ENCODE results near the gene SCUBE1. TPM values are rescaled to one million over a fixed set of nuclear protein-coding genes. Genes with fewer than 3 reads are reported as not detected.

SCUBE1 gene
- total RNA-seq, 1 experiment from 2014 or later = not detected

- CTCF ChIA-PET = no interaction called here
- Histone ChIP-seq H3K9me3 (ENCODE audit: control insufficient read depth, insufficient read depth, low read depth, low read length) (no peaks in the 10 kb centered on the region), H3K36me3 (ENCODE audit: control insufficient read depth, insufficient read depth, low read length) (no peaks in the 10 kb centered on the region), H3K27ac (ENCODE audit: low read length) (no peak overlapping the region), H3K4me1 (ENCODE audit: control insufficient read depth, insufficient read depth, low read length) (no peaks in the 10 kb centered on the region), H3K27me3 (ENCODE audit: control insufficient read depth, insufficient read depth, low read length) (no peaks in the 10 kb centered on the region), H3K4me3 (ENCODE audit: low read depth in 2 of 2, low read length in 2 of 2) (no peak overlapping the region)
- in situ Hi-C loops (cut with HindIII; ENCODE audit: low pct_unique_long_range_greater_than_20kb, low sequenced_read_pairs) (no loop called here), intact Hi-C loops (cut with micrococcal nuclease; ENCODE audit: unreplicated experiment) (no loop called here)
- no TSS peak for BruUV-seq (replicated peaks)
- TF ChIP-seq TCF7L2 (IDR thresholded peaks at IDR 0.05; ENCODE audit: low read depth, low read length) = no peak
- ATAC-seq = no peak
- POLR2A ChIA-PET = no interaction called here
- no peak for DNase-seq (ENCODE audit: low read depth, low spot score)
Measured at GRCh38 chr22:43166132-43166930, 176.8 kb downstream of the SCUBE1 start.

GRCh38 chr22:43164636-43165035, 178.5 kb downstream of the SCUBE1 start:
- in situ Hi-C loops (cut with HindIII; ENCODE audit: low pct_unique_long_range_greater_than_20kb, low sequenced_read_pairs) = no loop called here
- Histone ChIP-seq H3K27me3 (ENCODE audit: control insufficient read depth, insufficient read depth, low read length) (no peaks in the 10 kb centered on the region), H3K9me3 (ENCODE audit: control insufficient read depth, insufficient read depth, low read depth, low read length) (no peaks in the 10 kb centered on the region), H3K4me1 (ENCODE audit: control insufficient read depth, insufficient read depth, low read length) (no peaks in the 10 kb centered on the region), H3K27ac (ENCODE audit: low read length) (no peak overlapping the region), H3K36me3 (ENCODE audit: control insufficient read depth, insufficient read depth, low read length) (no peaks in the 10 kb centered on the region), H3K4me3 (ENCODE audit: low read depth in 2 of 2, low read length in 2 of 2) (no peak overlapping the region)
- intact Hi-C loops (cut with micrococcal nuclease; ENCODE audit: unreplicated experiment) = no loop called here
- DNase-seq (ENCODE audit: low read depth, low spot score) (no peak), ATAC-seq (no peak)
- TF ChIP-seq TCF7L2 (IDR thresholded peaks at IDR 0.05; ENCODE audit: low read depth, low read length) (no peak), SIN3A (IDR thresholded peaks at IDR 0.05; ENCODE audit: borderline replicate concordance, insufficient read depth, low read depth, low read length) (no peak), CTCF (IDR thresholded peaks at IDR 0.05) (no peak)
- ChIA-PET CTCF (interaction anchor here (0.6 kb wide), 1 partner anchor 39 kb away, joined by 6 read pairs; no protein-coding TSS in a partner anchor), POLR2A (no interaction called here)
- BruUV-seq (replicated peaks) = no TSS peak

- H3K9me3 ChIP-seq (ENCODE audit: control insufficient read depth, insufficient read depth, low read depth, low read length) = no peaks in the 10 kb centered on the region
- ATAC-seq (no peak), DNase-seq (ENCODE audit: low read depth, low spot score) (no peak)
- no peak overlapping the region for H3K4me3 ChIP-seq (ENCODE audit: low read depth in 2 of 2, low read length in 2 of 2)
- BruUV-seq (replicated peaks) = no TSS peak
- intact Hi-C loops (cut with micrococcal nuclease; ENCODE audit: unreplicated experiment) (no loop called here), in situ Hi-C loops (cut with HindIII; ENCODE audit: low pct_unique_long_range_greater_than_20kb, low sequenced_read_pairs) (no loop called here)
- no peaks in the 10 kb centered on the region for H3K36me3 ChIP-seq (ENCODE audit: control insufficient read depth, insufficient read depth, low read length)
- ChIA-PET POLR2A (no interaction called here), CTCF (interaction anchor here (0.6 kb wide), 1 partner anchor 786 kb away, joined by 3 read pairs; no protein-coding TSS in a partner anchor)
- TF ChIP-seq TCF7L2 (IDR thresholded peaks at IDR 0.05; ENCODE audit: low read depth, low read length) (no peak), POLR2AphosphoS5 (IDR thresholded peaks at IDR 0.05; ENCODE audit: low read depth, low read length) (no peak), SIN3A (IDR thresholded peaks at IDR 0.05; ENCODE audit: borderline replicate concordance, insufficient read depth, low read depth, low read length) (no peak), CTCF (IDR thresholded peaks at IDR 0.05) (no peak), REST (IDR thresholded peaks at IDR 0.05; ENCODE audit: insufficient read depth in 1 of 2, low read depth in 2 of 2, low read length in 1 of 2) (no peak)
- H3K4me1 ChIP-seq (ENCODE audit: control insufficient read depth, insufficient read depth, low read length) = no peaks in the 10 kb centered on the region
- H3K27ac ChIP-seq (ENCODE audit: low read length) = no peak overlapping the region
- H3K27me3 ChIP-seq (ENCODE audit: control insufficient read depth, insufficient read depth, low read length) = no peaks in the 10 kb centered on the region
Measured at GRCh38 chr22:43163241-43163795, 179.9 kb downstream of the SCUBE1 start.
